Tibial nerve (tissue), 3 donors: ENCODE measurements around the gene TPGS1.

Experiments used
- POLR2A ChIP-seq, 2 donors: fragments of 450-650 bp; IDR thresholded peaks; one replicate each; pipeline ENCODE4 v1.6.1; 2017; ENCODE audit warnings: antibody characterized with exemption in 2 of 2, mild to moderate bottlenecking in 2 of 2, moderate library complexity in 2 of 2
- TF ChIP-seq, protein P1 (sequence below), 5 experiments: fragments of 200-600 bp in 3 of 5; fragments of 450-650 bp in 2 of 5; sonication (generic) in 3 of 5; IDR thresholded peaks; one replicate each; pipeline ENCODE4 v1.5.1; 2016 to 2019; ENCODE audit warnings: antibody characterized with exemption in 5 of 5, mild to moderate bottlenecking in 3 of 5, moderate library complexity in 2 of 5

GRCh38 chr19:488505-489417, 18.5 kb upstream of the TPGS1 start:
- TF ChIP-seq, protein P1, sequence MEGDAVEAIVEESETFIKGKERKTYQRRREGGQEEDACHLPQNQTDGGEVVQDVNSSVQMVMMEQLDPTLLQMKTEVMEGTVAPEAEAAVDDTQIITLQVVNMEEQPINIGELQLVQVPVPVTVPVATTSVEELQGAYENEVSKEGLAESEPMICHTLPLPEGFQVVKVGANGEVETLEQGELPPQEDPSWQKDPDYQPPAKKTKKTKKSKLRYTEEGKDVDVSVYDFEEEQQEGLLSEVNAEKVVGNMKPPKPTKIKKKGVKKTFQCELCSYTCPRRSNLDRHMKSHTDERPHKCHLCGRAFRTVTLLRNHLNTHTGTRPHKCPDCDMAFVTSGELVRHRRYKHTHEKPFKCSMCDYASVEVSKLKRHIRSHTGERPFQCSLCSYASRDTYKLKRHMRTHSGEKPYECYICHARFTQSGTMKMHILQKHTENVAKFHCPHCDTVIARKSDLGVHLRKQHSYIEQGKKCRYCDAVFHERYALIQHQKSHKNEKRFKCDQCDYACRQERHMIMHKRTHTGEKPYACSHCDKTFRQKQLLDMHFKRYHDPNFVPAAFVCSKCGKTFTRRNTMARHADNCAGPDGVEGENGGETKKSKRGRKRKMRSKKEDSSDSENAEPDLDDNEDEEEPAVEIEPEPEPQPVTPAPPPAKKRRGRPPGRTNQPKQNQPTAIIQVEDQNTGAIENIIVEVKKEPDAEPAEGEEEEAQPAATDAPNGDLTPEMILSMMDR (IDR thresholded peaks at IDR 0.05) = peak in 2 of 5 experiments; percentile 65 to 69
- peak; percentile 71 to 76 for TF ChIP-seq POLR2A (IDR thresholded peaks at IDR 0.05)
